ENCODE data around the gene FAM219A.
"Not testable (repeated sequence)": the region's sequence is repeated elsewhere in the genome, so short reads cannot be mapped to it uniquely, and the experiment has no call there.

The FAM219A gene

DNA sequence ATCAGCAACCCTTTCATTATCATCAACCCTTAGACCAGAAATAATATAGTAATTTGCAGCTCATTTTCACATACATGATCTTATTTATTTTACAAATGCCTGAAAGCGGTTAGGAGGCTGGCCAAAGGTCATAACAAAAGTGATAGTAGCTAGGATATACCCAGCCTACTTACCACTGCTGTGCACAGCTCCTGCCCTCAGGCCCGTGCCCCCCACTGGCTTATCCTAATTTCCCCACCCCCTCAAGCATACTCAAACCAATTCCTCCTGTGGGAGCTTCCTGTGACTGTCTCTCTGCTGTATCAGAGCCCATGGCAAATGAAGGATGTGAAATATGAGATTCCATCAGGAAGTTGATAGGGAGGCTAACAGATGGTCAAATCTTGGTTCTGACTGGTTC, 14.8 kb downstream of the FAM219A start:
- H3K4me3 ChIP-seq (ENCODE audit: low read length): no peak overlapping the region
- H3K4me1 ChIP-seq (ENCODE audit: control insufficient read depth, insufficient read depth, low read length): peaks cover 29% of the 10 kb centered on the region
- H3K9ac ChIP-seq (ENCODE audit: low read length): no peak overlapping the region
- H3K27me3 ChIP-seq (replicated peaks; ENCODE audit: control insufficient read depth, insufficient read depth, low read length): no peaks in the 10 kb centered on the region
- no peak for DNase-seq (ENCODE audit: low read depth)
- H3K36me3 ChIP-seq (ENCODE audit: control insufficient read depth, insufficient read depth, low read length, severe bottlenecking): peaks cover 4% of the 10 kb centered on the region
- no peaks in the 10 kb centered on the region for H3K9me3 ChIP-seq (ENCODE audit: control insufficient read depth, low read length)

DNA sequence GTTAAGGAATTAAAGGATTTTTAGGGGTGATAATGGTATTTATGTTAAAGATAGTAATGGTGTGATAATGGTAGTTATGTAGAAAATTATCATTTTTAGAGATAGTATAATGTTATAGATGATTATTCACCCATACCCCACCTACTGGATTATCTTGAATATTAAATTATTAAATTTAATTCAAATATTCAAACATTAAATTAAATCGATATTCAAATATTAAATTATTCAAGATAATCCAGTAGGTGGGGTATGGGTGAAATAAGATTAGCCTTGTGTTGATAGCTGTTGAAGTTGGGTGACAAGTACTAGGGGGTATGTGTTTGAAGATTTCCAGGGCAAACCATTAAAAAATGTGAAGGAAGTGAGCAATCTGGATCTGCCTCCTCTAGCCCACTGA, 15.6 kb downstream of the FAM219A start:
- Histone ChIP-seq H3K36me3 (ENCODE audit: control insufficient read depth, insufficient read depth, low read length, severe bottlenecking) (peaks cover 4% of the 10 kb centered on the region), H3K9me3 (ENCODE audit: control insufficient read depth, low read length) (no peaks in the 10 kb centered on the region), H3K4me3 (ENCODE audit: low read length) (no peak overlapping the region), H3K4me1 (ENCODE audit: control insufficient read depth, insufficient read depth, low read length) (peaks cover 29% of the 10 kb centered on the region), H3K9ac (ENCODE audit: low read length) (no peak overlapping the region), H3K27me3 (replicated peaks; ENCODE audit: control insufficient read depth, insufficient read depth, low read length) (no peaks in the 10 kb centered on the region)
- no peak for DNase-seq (ENCODE audit: low read depth)

DNA sequence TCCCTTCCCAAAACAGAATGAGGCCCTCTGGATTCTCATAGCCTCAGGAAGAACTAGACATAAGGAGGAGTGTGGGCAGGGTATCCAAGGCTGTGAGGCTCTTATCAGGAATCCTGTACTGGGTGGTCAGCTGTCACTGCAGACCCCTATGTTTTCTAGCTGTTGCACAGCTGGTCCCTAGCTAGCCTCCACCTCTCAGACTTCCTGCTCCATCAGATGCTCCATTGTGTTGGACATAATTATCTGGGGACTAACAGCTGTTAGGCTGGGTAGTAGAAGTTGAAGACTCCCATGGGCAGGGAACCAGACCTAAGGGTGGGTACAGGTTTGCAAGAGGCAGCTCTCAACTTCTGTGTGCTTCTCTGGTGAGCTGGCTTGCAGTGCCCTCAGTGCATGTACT, 18.4 kb downstream of the FAM219A start:
- DNase-seq (ENCODE audit: low read depth): no peak
- no peaks in the 10 kb centered on the region for H3K9me3 ChIP-seq (ENCODE audit: control insufficient read depth, low read length)

DNA sequence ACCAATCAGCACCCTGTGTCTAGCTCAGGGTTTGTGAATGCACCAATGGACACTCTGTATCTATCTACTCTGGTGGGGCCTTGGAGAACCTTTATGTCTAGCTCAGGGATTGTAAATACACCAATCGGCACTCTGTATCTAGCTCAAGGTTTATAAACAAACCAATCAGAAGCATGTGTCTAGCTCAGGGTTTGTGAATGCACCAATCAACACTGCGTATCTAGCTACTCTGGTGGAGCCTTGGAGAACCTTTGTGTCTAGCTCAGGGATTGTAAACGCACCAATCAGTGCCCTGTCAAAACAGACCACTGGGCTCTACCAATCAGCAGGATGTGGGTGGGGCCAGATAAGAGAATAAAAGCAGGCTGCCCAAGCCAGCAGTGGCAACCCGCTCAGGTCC, 19.9 kb downstream of the FAM219A start:
- not testable (repeated sequence) for H3K9ac ChIP-seq (ENCODE audit: low read length); H3K36me3 ChIP-seq (ENCODE audit: control insufficient read depth, insufficient read depth, low read length, severe bottlenecking); H3K4me1 ChIP-seq (ENCODE audit: control insufficient read depth, insufficient read depth, low read length); H3K9me3 ChIP-seq (ENCODE audit: control insufficient read depth, low read length); H3K27me3 ChIP-seq (replicated peaks; ENCODE audit: control insufficient read depth, insufficient read depth, low read length); H3K4me3 ChIP-seq (ENCODE audit: low read length); DNase-seq (ENCODE audit: low read depth)

More for the DNA sequence above, 18.4 kb downstream of the FAM219A start:
- Histone ChIP-seq H3K27me3 (replicated peaks; ENCODE audit: control insufficient read depth, insufficient read depth, low read length) (no peaks in the 10 kb centered on the region), H3K36me3 (ENCODE audit: control insufficient read depth, insufficient read depth, low read length, severe bottlenecking) (peaks cover 4% of the 10 kb centered on the region), H3K4me3 (ENCODE audit: low read length) (no peak overlapping the region), H3K9ac (ENCODE audit: low read length) (no peak overlapping the region), H3K4me1 (ENCODE audit: control insufficient read depth, insufficient read depth, low read length) (peaks cover 15% of the 10 kb centered on the region)

DNA sequence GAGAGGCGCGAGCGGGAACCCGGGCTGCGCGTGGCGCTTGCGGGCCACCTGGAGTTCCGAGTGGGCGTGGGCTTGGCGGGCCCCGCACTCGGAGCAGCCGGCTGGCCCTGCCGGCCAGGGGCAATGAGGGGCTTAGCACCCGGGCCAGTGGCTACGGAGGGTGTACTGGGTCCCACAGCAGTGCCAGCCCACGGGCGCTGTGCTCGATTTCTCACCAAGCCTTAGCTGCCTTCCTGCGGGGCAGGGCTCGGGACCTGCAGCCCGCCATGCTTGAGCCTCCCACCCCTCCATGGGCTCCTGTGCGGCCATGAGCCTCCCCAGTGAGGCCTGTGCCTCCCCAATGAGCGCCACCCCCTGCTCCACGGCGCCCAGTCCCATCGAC, 20.5 kb downstream of the FAM219A start:
- not testable (repeated sequence) for H3K9ac ChIP-seq (ENCODE audit: low read length); H3K9me3 ChIP-seq (ENCODE audit: control insufficient read depth, low read length); DNase-seq (ENCODE audit: low read depth); H3K27me3 ChIP-seq (replicated peaks; ENCODE audit: control insufficient read depth, insufficient read depth, low read length); H3K36me3 ChIP-seq (ENCODE audit: control insufficient read depth, insufficient read depth, low read length, severe bottlenecking); H3K4me3 ChIP-seq (ENCODE audit: low read length); H3K4me1 ChIP-seq (ENCODE audit: control insufficient read depth, insufficient read depth, low read length)

DNA sequence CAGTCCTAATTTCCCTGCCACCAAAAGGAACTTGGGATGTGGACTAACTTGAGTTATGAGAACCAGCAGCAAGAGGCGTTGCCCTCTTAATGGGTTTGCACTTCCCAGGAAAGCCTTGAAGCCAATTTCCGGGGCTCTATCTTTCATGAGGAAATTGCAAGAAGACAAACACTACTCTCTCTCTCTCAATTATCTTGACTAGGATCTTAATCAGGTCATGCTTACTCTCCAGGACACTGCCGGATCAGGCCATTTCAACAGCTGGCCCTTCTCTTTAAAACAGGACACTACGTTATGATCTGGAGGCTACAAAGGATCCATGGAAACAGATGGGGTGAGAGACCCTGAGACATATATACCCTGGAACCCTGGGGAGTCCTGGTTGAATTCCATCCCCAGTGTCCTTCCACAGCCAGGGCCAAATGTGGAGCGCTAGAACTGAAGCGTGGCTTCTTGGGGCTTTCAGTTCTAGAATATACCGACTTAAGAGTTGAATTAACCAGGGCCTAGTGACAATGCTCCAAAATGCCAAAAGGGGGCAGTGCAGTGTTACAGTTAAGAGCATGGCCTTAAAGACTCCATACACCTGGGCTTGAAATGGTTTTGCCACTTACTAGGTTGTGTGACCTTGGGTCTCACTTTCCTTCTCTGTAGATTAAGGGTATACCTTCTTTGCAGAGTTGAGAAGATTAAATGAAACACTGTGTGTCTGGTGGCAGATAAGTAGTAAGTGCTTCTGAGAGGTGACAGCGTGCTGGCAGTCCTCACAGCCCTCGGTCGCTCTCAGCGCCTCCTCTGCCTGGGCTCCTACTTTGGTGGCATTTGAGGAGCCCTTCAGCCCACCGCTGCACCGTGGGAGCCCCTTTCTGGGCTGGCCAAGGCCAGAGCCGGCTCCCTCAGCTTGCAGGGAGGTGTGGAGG, 21.1 kb downstream of the FAM219A start:
- H3K4me1 ChIP-seq (ENCODE audit: control insufficient read depth, insufficient read depth, low read length): peaks cover 7% of the 10 kb centered on the region
- DNase-seq (ENCODE audit: low read depth): peak; percentile 76
- peaks cover 4% of the 10 kb centered on the region for H3K36me3 ChIP-seq (ENCODE audit: control insufficient read depth, insufficient read depth, low read length, severe bottlenecking)
- no peaks in the 10 kb centered on the region for H3K27me3 ChIP-seq (replicated peaks; ENCODE audit: control insufficient read depth, insufficient read depth, low read length)
- no peak overlapping the region for H3K4me3 ChIP-seq (ENCODE audit: low read length)
- H3K9me3 ChIP-seq (ENCODE audit: control insufficient read depth, low read length): no peaks in the 10 kb centered on the region
- no peak overlapping the region for H3K9ac ChIP-seq (ENCODE audit: low read length)

DNA sequence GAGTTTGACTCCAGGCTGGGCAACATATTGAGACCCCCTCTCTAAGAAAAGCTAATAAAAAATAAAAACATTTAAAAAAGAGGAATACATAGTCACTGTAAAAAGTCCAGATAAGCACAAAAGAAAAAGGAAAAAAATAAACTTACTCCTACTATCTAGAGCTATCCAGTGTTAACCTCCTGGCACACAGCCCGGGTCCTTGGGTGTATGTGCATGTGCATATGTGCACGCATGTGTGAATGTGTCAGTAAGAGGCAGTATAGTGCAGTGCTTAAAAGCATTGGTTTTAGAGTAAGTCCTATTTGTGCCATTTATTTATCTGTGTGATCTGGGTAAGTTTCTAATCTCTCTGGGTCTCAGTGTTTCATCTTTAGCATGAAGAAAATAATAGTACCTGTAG, 26.7 kb downstream of the FAM219A start:
- peaks cover 16% of the 10 kb centered on the region for H3K4me1 ChIP-seq (ENCODE audit: control insufficient read depth, insufficient read depth, low read length)
- H3K9ac ChIP-seq (ENCODE audit: low read length): no peak overlapping the region
- no peak overlapping the region for H3K4me3 ChIP-seq (ENCODE audit: low read length)
- H3K9me3 ChIP-seq (ENCODE audit: control insufficient read depth, low read length): no peaks in the 10 kb centered on the region
- DNase-seq (ENCODE audit: low read depth): no peak
- H3K27me3 ChIP-seq (replicated peaks; ENCODE audit: control insufficient read depth, insufficient read depth, low read length): no peaks in the 10 kb centered on the region
- H3K36me3 ChIP-seq (ENCODE audit: control insufficient read depth, insufficient read depth, low read length, severe bottlenecking): peaks cover 8% of the 10 kb centered on the region

DNA sequence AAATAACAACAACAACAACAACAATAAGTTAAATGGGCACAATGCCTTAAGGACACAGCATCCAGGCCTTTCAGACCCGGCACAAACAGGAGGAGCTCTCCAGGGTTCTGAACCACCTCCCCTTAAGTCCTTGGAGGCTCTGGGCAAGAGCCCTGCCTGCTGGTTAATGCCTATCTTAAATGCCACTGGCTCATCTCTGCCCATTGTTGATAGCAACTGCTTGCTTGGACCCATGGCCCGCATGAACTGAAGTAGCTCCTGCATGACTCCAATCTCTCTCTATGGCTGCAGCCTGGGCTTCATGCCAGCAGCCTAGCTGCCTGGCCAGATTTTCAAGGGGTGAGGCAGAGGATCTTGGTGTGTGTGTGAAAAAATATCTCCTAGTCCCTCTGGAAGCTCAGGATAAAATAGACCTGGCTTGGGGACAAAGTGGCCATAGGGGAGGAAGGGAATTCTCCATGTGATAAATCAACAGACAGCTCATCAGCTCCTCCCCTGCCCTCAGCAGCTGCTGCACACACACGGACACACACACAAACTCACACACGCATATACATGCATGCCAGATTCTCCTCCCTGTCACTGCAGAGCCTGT, 27.4 kb downstream of the FAM219A start:
- H3K27me3 ChIP-seq (replicated peaks; ENCODE audit: control insufficient read depth, insufficient read depth, low read length): no peaks in the 10 kb centered on the region
- H3K4me3 ChIP-seq (ENCODE audit: low read length): no peak overlapping the region
- no peaks in the 10 kb centered on the region for H3K9me3 ChIP-seq (ENCODE audit: control insufficient read depth, low read length)
- no peak overlapping the region for H3K9ac ChIP-seq (ENCODE audit: low read length)
- H3K36me3 ChIP-seq (ENCODE audit: control insufficient read depth, insufficient read depth, low read length, severe bottlenecking): peaks cover 8% of the 10 kb centered on the region
- peaks cover 16% of the 10 kb centered on the region for H3K4me1 ChIP-seq (ENCODE audit: control insufficient read depth, insufficient read depth, low read length)
- peak; percentile 72 for DNase-seq (ENCODE audit: low read depth)

DNA sequence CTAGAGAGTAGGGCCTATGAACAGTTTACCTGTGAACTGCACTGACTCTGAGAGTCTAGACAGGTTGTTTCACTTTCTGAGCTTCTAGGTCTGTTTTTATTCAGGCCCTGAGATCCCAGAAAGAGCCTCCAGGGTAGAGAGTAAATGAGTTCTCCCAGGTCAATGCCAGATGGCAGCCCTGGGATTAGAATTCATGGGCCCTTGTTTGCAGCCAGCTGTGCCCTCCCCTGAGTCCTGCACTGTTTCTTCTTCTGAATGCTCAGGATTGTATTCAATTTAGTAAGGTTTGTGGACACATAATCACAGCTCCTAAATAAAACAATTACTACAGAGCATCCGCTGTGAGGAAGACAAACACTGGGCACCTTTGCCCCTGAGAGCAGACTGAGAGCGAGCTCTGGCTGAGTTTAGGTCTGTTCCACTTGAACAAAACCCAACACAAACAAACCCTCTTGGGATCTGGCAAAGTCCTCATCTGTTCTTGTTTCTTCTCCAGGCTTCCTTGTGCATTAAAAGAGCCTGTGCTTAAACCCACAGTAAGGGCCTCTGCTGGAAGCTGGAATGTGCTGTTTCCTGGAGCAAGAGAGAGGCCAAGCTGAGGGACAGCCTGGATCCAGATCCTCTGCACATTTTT, 29.9 kb downstream of the FAM219A start:
- no peaks in the 10 kb centered on the region for H3K9me3 ChIP-seq (ENCODE audit: control insufficient read depth, low read length)
- no peak overlapping the region for H3K4me3 ChIP-seq (ENCODE audit: low read length)
- H3K27me3 ChIP-seq (replicated peaks; ENCODE audit: control insufficient read depth, insufficient read depth, low read length): no peaks in the 10 kb centered on the region
- peaks cover 16% of the 10 kb centered on the region for H3K4me1 ChIP-seq (ENCODE audit: control insufficient read depth, insufficient read depth, low read length)
- peak; percentile 29 for DNase-seq (ENCODE audit: low read depth)
- peaks cover 8% of the 10 kb centered on the region for H3K36me3 ChIP-seq (ENCODE audit: control insufficient read depth, insufficient read depth, low read length, severe bottlenecking)
- H3K9ac ChIP-seq (ENCODE audit: low read length): no peak overlapping the region

DNA sequence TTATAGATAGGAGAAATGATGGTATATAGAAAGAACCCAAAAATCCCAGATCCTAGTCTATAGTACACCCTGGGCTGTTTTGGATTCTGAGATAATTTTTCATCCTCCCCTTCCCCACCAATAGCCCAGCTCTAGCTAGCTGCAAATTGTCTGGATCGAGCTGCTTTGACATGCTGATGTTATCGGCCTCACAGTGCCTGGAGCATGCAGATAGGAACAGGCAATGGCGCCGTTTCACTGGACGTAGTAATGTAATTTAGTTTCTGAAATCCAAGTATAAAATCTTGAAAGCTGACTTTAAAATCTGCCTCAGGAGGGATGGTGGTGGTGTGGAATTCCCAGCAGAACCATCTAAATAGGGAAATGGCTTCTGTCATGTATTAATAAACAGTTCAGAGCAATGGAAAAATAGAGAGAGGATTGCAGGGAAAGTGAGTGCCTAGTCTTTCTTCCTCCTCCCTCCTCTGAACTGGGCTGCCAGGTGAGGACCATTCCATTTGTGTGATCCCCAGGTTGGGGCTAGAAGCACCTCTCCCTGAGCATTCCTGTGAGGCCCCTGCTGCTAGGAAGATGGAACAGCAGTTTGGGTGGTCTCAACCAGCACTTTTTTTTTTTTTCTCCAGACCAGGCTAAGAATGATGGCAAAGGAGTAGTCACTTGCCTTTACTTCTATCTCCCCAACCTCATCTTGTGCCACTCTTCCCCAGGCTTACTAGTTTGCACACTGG, 31.9 kb downstream of the FAM219A start:
- Histone ChIP-seq H3K36me3 (ENCODE audit: control insufficient read depth, insufficient read depth, low read length, severe bottlenecking) (peaks cover 15% of the 10 kb centered on the region), H3K27me3 (replicated peaks; ENCODE audit: control insufficient read depth, insufficient read depth, low read length) (no peaks in the 10 kb centered on the region), H3K9me3 (ENCODE audit: control insufficient read depth, low read length) (no peaks in the 10 kb centered on the region), H3K4me1 (ENCODE audit: control insufficient read depth, insufficient read depth, low read length) (peaks cover 13% of the 10 kb centered on the region), H3K4me3 (ENCODE audit: low read length) (no peak overlapping the region), H3K9ac (ENCODE audit: low read length) (no peak overlapping the region)
- no peak for DNase-seq (ENCODE audit: low read depth)

All from adipocyte (in vitro differentiated cells).